Measurements from ENCODE around the gene PDZRN4. TPM values are rescaled to one million over a fixed set of nuclear protein-coding genes. Genes with fewer than 3 reads are reported as not detected.

The PDZRN4 gene
- total RNA-seq, 1 donor, result not detected

DNA sequence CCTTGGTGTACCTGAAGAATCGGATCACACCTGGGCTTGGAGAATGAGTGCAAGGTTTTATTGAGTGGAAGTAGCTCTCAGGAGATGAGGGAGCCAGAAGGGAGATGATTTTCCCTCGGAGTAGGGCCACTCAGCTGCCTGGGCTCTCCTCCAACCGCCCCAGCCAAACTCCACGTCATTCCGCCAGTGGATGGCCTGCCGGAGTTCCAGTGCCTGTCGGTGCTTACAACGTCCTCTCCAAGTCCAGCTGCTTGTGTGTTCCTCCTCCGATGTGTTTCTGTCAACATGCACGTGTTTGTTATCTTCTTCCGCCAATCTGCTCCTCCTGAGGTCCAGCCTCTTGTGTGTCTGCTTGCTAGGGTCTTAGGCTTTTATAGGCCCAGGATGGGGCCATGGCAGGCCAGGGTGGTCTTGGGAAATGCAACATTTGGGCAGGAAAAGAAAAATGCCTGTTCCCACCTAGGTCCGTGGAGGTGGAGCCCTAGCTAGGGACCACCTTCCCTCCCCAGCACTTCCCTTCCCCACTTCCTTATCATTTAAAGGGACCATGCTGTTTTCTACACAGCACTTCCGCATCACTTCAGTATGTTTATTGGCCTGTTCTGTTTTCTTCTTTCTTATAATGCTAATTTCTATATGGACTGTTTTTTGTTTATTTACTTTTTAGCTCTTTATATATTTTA is 343.2 kb downstream of the PDZRN4 start:
- Histone ChIP-seq H4K20me1 (ENCODE audit: insufficient read depth, low read length) (no peaks in the 10 kb centered on the region), H3K27ac (ENCODE audit: low read depth, low read length) (no peak overlapping the region), H3K9me3 (ENCODE audit: low read depth, low read length) (no peaks in the 10 kb centered on the region), H3K36me3 (ENCODE audit: insufficient read depth, low read length) (no peaks in the 10 kb centered on the region), H3K4me1 (ENCODE audit: insufficient read depth, low read length) (no peaks in the 10 kb centered on the region), H2AFZ (ENCODE audit: low read length) (no peak overlapping the region), H3K4me2 (ENCODE audit: insufficient read depth, low read length) (no peak overlapping the region), H3K4me3 (ENCODE audit: insufficient read depth, low read length) (no peak overlapping the region), H3K79me2 (ENCODE audit: insufficient read depth, low read length) (no peaks in the 10 kb centered on the region), H3K27me3 (ENCODE audit: insufficient read depth, low read length) (no peaks in the 10 kb centered on the region)
- DNase-seq (ENCODE audit: insufficient read length, low spot score, missing footprints), result no peak
- TF ChIP-seq, protein P1, sequence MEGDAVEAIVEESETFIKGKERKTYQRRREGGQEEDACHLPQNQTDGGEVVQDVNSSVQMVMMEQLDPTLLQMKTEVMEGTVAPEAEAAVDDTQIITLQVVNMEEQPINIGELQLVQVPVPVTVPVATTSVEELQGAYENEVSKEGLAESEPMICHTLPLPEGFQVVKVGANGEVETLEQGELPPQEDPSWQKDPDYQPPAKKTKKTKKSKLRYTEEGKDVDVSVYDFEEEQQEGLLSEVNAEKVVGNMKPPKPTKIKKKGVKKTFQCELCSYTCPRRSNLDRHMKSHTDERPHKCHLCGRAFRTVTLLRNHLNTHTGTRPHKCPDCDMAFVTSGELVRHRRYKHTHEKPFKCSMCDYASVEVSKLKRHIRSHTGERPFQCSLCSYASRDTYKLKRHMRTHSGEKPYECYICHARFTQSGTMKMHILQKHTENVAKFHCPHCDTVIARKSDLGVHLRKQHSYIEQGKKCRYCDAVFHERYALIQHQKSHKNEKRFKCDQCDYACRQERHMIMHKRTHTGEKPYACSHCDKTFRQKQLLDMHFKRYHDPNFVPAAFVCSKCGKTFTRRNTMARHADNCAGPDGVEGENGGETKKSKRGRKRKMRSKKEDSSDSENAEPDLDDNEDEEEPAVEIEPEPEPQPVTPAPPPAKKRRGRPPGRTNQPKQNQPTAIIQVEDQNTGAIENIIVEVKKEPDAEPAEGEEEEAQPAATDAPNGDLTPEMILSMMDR (IDR thresholded peaks at IDR 0.05; ENCODE audit: extremely low read depth, low read depth, low read length), result no peak

DNA sequence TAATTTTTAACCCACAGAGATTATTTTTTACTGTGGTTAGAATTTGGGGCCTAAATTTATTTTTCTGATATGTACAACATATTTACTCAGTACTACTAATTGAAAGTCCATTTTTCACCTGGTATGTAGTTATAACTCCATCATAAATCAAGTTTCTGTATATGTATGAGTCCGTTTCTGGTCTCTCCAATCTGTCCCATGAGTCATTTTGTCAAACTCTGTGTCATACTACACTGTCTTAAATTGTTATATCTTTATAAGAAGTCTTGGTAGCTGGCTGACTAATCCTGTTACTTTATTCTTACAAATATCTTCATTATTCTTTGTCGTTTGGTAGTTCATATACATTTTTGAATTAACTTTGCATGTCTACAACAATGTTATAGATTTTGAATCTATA is 344.0 kb downstream of the PDZRN4 start:
- H3K79me2 ChIP-seq (ENCODE audit: insufficient read depth, low read length), result no peaks in the 10 kb centered on the region
- no peaks in the 10 kb centered on the region for H3K36me3 ChIP-seq (ENCODE audit: insufficient read depth, low read length)
- TF ChIP-seq, protein P1 (IDR thresholded peaks at IDR 0.05; ENCODE audit: extremely low read depth, low read depth, low read length), result no peak
- H4K20me1 ChIP-seq (ENCODE audit: insufficient read depth, low read length), result no peaks in the 10 kb centered on the region
- H3K27ac ChIP-seq (ENCODE audit: low read depth, low read length), result no peak overlapping the region
- no peak overlapping the region for H3K4me3 ChIP-seq (ENCODE audit: insufficient read depth, low read length)
- no peak overlapping the region for H3K4me2 ChIP-seq (ENCODE audit: insufficient read depth, low read length)
- no peak overlapping the region for H2AFZ ChIP-seq (ENCODE audit: low read length)
- no peaks in the 10 kb centered on the region for H3K27me3 ChIP-seq (ENCODE audit: insufficient read depth, low read length)
- H3K9me3 ChIP-seq (ENCODE audit: low read depth, low read length), result no peaks in the 10 kb centered on the region
- no peaks in the 10 kb centered on the region for H3K4me1 ChIP-seq (ENCODE audit: insufficient read depth, low read length)
- DNase-seq (ENCODE audit: insufficient read length, low spot score, missing footprints), result no peak

DNA sequence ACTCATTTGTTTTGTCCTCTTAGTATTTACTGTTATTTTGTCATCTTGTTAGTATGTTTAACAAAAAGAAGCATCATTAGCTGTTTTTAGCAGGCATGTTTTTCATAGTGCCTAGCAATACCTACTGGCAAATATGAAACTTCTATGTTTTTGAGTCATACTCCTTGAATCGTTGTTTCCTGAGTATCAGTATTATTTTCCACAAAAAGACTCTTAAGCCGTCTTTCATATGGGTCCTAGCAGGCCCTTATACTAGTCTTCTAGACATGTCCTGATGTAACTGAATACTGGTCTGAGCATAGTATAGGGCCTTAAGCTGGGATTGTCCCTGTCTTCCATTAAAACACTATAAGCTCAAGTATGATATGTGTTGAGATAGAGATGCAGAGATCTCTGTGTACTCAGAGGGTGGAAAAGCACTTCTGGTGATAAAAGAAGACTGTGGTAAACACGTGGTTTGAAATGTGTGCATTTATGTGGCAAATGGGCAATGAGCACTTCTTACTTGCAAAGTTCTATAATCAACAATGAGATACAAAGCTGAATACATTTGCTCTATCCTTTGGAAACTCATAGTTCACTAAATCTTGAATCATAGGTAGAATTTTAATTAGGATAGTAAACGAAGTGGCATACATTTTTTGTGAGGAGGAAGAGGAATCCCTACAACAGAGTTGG is 348.8 kb downstream of the PDZRN4 start:
- Histone ChIP-seq H3K27me3 (ENCODE audit: insufficient read depth, low read length) (no peaks in the 10 kb centered on the region), H3K79me2 (ENCODE audit: insufficient read depth, low read length) (no peaks in the 10 kb centered on the region), H4K20me1 (ENCODE audit: insufficient read depth, low read length) (no peaks in the 10 kb centered on the region), H3K36me3 (ENCODE audit: insufficient read depth, low read length) (no peaks in the 10 kb centered on the region), H3K4me1 (ENCODE audit: insufficient read depth, low read length) (no peaks in the 10 kb centered on the region), H3K4me3 (ENCODE audit: insufficient read depth, low read length) (no peak overlapping the region), H3K27ac (ENCODE audit: low read depth, low read length) (no peak overlapping the region), H2AFZ (ENCODE audit: low read length) (no peak overlapping the region), H3K4me2 (ENCODE audit: insufficient read depth, low read length) (no peak overlapping the region), H3K9me3 (ENCODE audit: low read depth, low read length) (no peaks in the 10 kb centered on the region)
- DNase-seq (ENCODE audit: insufficient read length, low spot score, missing footprints), result no peak
- TF ChIP-seq, protein P1 (IDR thresholded peaks at IDR 0.05; ENCODE audit: extremely low read depth, low read depth, low read length), result no peak

DNA sequence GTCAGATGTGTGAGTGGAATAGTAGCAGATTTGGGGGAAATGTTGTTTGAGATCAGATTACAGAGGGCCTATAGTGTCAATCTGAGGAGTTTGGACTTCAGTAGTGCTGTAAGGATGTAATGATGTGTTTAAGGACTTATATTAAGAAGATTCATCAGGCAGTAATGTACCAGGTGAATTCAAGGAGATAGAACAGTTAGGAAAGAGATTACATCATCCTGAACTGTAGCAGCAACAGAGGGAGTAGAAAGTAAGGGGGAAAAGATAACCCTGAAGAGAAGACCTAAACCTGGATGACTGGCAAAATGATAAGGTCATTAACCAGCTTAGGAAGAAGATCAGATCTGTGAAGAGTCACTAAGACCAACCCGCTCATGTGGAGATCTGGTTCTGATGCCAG is 349.4 kb downstream of the PDZRN4 start:
- Histone ChIP-seq H3K4me3 (ENCODE audit: insufficient read depth, low read length) (no peak overlapping the region), H3K27ac (ENCODE audit: low read depth, low read length) (no peak overlapping the region), H4K20me1 (ENCODE audit: insufficient read depth, low read length) (no peaks in the 10 kb centered on the region), H3K36me3 (ENCODE audit: insufficient read depth, low read length) (no peaks in the 10 kb centered on the region), H3K79me2 (ENCODE audit: insufficient read depth, low read length) (no peaks in the 10 kb centered on the region), H3K9me3 (ENCODE audit: low read depth, low read length) (no peaks in the 10 kb centered on the region), H3K27me3 (ENCODE audit: insufficient read depth, low read length) (no peaks in the 10 kb centered on the region), H2AFZ (ENCODE audit: low read length) (no peak overlapping the region), H3K4me1 (ENCODE audit: insufficient read depth, low read length) (no peaks in the 10 kb centered on the region), H3K4me2 (ENCODE audit: insufficient read depth, low read length) (no peak overlapping the region)
- TF ChIP-seq, protein P1 (IDR thresholded peaks at IDR 0.05; ENCODE audit: extremely low read depth, low read depth, low read length), result no peak
- no peak for DNase-seq (ENCODE audit: insufficient read length, low spot score, missing footprints)
